Natural killer cell (primary cell): ENCODE measurements around the gene PUS1. TPM values are rescaled to one million over a fixed set of nuclear protein-coding genes. Genes with fewer than 3 reads are reported as not detected.
"Not testable (repeated sequence)": the region's sequence is repeated elsewhere in the genome, so short reads cannot be mapped to it uniquely, and the experiment has no call there.

ENCODE experiments used
- ATAC-seq, 3 donors: fragments of 150-1000 bp in 2 of 3; fragments of 200-7000 bp in 1 of 3; cut with Tn5 transposase; 1 replicate in 1 of 3; 2 replicates in 2 of 3; pipeline ENCODE4 v1.10.0; 2021; ENCODE audit warnings: mild to moderate bottlenecking in 2 of 3, moderate library complexity in 2 of 3
- DNase-seq, 2 donors: peaks; one replicate each; pipeline versions ENCODE4 v3.0.0 to v3.0.0-alpha.2; 2013 to 2021; ENCODE audit warnings: mixed read lengths in 1 of 2
- H3K27ac ChIP-seq: one replicate; pipeline ENCODE4 v1.5.1; 2013; ENCODE audit warnings: mild to moderate bottlenecking, low read length
- H3K27me3 ChIP-seq: one replicate; pipeline ENCODE4 v1.6.1; 2013; ENCODE audit warnings: low read length; ENCODE audit not compliant: control insufficient read depth, insufficient read depth
- H3K36me3 ChIP-seq: one replicate; pipeline ENCODE4 v1.6.1; 2013; ENCODE audit warnings: low read length; ENCODE audit not compliant: control insufficient read depth, insufficient read depth
- H3K4me1 ChIP-seq: one replicate; pipeline ENCODE4 v1.6.1; 2013; ENCODE audit warnings: low read length; ENCODE audit not compliant: control insufficient read depth, insufficient read depth
- H3K4me3 ChIP-seq: one replicate; pipeline ENCODE4 v1.5.1; 2013; ENCODE audit warnings: low read length
- H3K9me3 ChIP-seq: one replicate; pipeline ENCODE4 v1.6.1; 2013; ENCODE audit warnings: low read length; ENCODE audit not compliant: control insufficient read depth, insufficient read depth
- H3K27ac Mint-ChIP-seq, 2 donors: one replicate each; pipeline ENCODE4 v1.8.0; 2022; ENCODE audit warnings: mild to moderate bottlenecking in 2 of 2, mixed read lengths in 2 of 2, moderate library complexity in 1 of 2
- H3K27me3 Mint-ChIP-seq, 2 donors: one replicate each; pipeline ENCODE4 v1.8.0; 2022; ENCODE audit warnings: low read depth in 2 of 2, mixed read lengths in 2 of 2
- H3K36me3 Mint-ChIP-seq: one replicate; pipeline ENCODE4 v1.8.0; 2022; ENCODE audit warnings: mixed read lengths
- H3K4me1 Mint-ChIP-seq, 2 donors: one replicate each; pipeline ENCODE4 v1.8.0; 2022; ENCODE audit warnings: mixed read lengths in 2 of 2
- H3K4me3 Mint-ChIP-seq: one replicate; pipeline ENCODE4 v1.8.0; 2022; ENCODE audit warnings: mild to moderate bottlenecking, moderate library complexity, mixed read lengths
- H3K9me3 Mint-ChIP-seq, 2 donors: one replicate each; pipeline ENCODE4 v1.8.0; 2022; ENCODE audit warnings: mixed read lengths in 2 of 2
- WGBS: methylation state at CpG from one replicate; pipeline ENCODE4 v1.1.7; 2013; ENCODE audit warnings: missing lambda C conversion rate; ENCODE audit not compliant: insufficient coverage; 5-methylcytosine and 5-hydroxymethylcytosine counted together
- intact Hi-C: fragments of 100-400 bp; cut with micrococcal nuclease; formaldehyde crosslinking; loops from one replicate; pipeline ENCODE4 v1.14.2; 2022
- total RNA-seq, 4 donors: library from RNA; stranded (reverse); fragments of 120-200 nt in 1 of 4; gene quantifications; one replicate each; pipeline versions ENCODE4 v1.2.3 to v1.2.4, GENCODE V29; 2013 to 2022
- TF ChIP-seq, protein P1 (sequence below): fragments of 200-600 bp; IDR thresholded peaks from one replicate; pipeline ENCODE4 v1.8.0; 2022; ENCODE audit warnings: antibody characterized with exemption

The PUS1 gene
- 10 to 100 TPM; 16.9 to 21.9 (median 20.6) TPM for total RNA-seq
- total RNA-seq (2013): 18.6 TPM

DNA sequence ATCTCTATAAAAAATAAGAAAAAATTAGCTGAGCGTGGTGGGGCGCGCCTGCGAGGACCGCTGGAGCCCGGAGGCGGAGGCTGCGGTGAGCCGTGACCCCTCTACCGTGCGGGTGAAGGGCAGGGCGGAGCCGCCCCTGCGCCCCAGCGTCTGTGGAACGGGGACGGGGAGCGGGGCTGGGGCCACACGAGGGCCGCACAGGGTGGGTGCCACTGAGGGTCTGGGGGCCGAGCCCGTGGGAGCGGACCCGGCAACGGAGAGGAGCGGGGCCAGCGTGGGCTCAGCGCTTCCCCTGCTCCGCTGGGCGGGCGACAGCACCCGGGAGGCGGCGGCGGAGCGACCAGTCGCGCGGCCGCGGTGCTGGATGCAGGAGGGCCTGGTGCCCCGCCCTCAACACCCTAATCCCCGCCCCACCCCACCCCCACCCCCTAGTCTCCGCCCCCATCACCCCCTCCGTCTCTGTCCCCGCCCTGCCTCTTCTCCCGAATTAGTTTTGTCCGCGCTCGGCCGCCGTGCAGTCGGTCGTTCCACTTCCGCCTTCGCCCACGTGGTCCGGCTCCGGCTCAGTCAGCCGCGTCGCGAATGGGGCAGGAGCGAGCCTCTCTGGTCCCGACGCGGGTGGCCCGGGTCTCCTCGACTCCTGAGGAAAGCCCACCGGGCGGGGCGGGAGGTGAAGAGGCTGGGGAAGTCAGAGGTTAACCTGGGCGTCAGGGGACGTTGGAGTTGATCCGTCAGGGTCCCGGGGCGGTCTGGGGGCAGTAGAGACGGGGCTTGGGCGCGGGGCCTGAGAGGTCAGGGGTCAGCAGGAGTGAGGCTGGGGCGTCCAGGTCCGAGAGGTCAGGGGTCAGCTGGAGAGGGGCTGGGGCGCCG lies at the start of gene PUS1:
TSS of gene PUS1 (plus strand) at position 566 of the 870 bp plus-strand sequence. CDS start 447 bp downstream, outside the sequence.
- H3K36me3 Mint-ChIP-seq: no peaks in the 10 kb centered on the region
- ATAC-seq: peak; percentile 87 to 95 (median 90)
- H3K4me3 ChIP-seq: peak within 1 kb of the TSS; percentile 73
- H3K4me1 ChIP-seq: peaks cover 30% of the 10 kb centered on the region
- TF ChIP-seq, protein P1, sequence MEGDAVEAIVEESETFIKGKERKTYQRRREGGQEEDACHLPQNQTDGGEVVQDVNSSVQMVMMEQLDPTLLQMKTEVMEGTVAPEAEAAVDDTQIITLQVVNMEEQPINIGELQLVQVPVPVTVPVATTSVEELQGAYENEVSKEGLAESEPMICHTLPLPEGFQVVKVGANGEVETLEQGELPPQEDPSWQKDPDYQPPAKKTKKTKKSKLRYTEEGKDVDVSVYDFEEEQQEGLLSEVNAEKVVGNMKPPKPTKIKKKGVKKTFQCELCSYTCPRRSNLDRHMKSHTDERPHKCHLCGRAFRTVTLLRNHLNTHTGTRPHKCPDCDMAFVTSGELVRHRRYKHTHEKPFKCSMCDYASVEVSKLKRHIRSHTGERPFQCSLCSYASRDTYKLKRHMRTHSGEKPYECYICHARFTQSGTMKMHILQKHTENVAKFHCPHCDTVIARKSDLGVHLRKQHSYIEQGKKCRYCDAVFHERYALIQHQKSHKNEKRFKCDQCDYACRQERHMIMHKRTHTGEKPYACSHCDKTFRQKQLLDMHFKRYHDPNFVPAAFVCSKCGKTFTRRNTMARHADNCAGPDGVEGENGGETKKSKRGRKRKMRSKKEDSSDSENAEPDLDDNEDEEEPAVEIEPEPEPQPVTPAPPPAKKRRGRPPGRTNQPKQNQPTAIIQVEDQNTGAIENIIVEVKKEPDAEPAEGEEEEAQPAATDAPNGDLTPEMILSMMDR: no peak
- peaks cover 9 to 26% of the 10 kb centered on the region in 2 donors for H3K4me1 Mint-ChIP-seq
- peak; percentile 90 to 97 for DNase-seq
- H3K4me3 Mint-ChIP-seq: peak within 1 kb of the TSS; percentile 97
- peak within 1 kb of the TSS; percentile 43 for H3K27ac ChIP-seq
- H3K27ac Mint-ChIP-seq: peak within 1 kb of the TSS; percentile 83 to 95
- H3K9me3 ChIP-seq: no peaks in the 10 kb centered on the region
- H3K27me3 ChIP-seq: no peaks in the 10 kb centered on the region
- intact Hi-C loops: loop anchor here (1.0 kb wide), 2 partner anchors 20 to 33 kb away; partner anchors contain the start of gene EP400
- WGBS: under 1% methylated on average over 73 of the region's 84 CpGs
- no peaks in the 10 kb centered on the region for H3K9me3 Mint-ChIP-seq
- peaks cover 23% of the 10 kb centered on the region for H3K36me3 ChIP-seq
- H3K27me3 Mint-ChIP-seq: no peaks in the 10 kb centered on the region

DNA sequence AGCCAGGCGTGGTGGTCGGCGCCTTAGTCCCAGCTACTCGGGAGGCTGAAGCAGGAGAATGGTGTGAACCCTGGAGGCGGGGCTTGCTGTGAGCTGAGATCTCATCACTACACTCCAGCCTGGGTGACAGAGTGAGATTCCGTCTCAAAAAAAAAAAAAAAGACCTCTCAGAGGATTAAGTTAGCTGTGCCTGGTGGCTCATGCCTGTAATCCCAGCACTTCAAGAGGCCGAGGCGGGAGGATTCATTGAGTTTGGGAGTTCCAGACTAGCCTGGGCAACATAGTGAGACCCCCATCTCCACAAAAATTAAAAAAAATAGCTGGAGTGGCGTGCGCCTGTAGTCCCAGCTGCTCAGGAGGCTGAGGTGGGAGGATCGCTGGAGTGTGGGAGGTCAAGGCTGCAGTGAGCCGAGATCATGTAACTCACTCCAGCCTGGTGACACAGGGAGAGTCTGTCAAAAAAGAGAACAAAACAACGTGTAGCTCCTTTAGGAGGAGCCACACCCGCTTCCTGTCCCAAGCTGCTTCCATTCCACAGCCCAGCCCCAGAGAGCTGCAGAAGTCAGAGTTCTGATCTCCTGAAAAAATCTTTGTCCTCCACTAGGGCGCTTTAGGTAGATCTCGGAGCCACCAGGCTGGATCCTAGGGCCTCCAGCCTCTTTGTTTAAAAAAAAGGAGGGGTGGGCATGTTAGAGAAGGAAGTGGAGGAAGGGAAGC lies 46.1 kb upstream of the PUS1 start:
- H3K9me3 ChIP-seq: no peaks in the 10 kb centered on the region
- Mint-ChIP-seq H3K4me3 (no peak overlapping the region), H3K36me3 (no peaks in the 10 kb centered on the region), H3K9me3 (no peaks in the 10 kb centered on the region), H3K27me3 (peaks cover 3 to 6% of the 10 kb centered on the region in 2 donors), H3K4me1 (no peaks in the 10 kb centered on the region), H3K27ac (no peak overlapping the region)
- 86% methylated on average over 16 of the region's 16 CpGs for WGBS
- ATAC-seq (no peak), DNase-seq (no peak)
- H3K4me1 ChIP-seq: peaks cover 3% of the 10 kb centered on the region
- intact Hi-C loops: no loop called here
- no peaks in the 10 kb centered on the region for H3K36me3 ChIP-seq
- H3K4me3 ChIP-seq: no peak overlapping the region
- H3K27me3 ChIP-seq: no peaks in the 10 kb centered on the region
- TF ChIP-seq, protein P1: no peak
- no peak overlapping the region for H3K27ac ChIP-seq

DNA sequence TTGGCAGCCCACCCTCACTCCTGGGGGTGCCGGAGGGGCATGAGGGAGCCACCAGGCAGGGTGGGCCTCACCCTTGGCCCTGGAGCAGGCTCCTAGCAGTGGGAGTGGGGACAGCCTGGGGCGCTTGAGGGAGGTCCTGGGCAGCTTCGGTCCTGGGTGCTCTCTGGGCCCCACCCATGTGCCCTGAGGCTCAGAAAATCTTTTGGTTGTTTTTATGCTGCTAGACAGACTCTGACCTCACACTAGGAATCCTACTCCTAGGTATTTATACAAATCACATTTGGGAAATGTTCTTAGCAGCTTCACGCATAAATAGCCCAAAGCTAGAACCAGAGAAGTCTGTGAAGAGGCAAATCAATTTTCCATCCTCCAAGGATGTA lies 45.6 kb upstream of the PUS1 start:
- no peaks in the 10 kb centered on the region for H3K36me3 ChIP-seq
- WGBS: 91% methylated on average over 4 of the region's 4 CpGs
- intact Hi-C loops: no loop called here
- TF ChIP-seq, protein P1: no peak
- Mint-ChIP-seq H3K27me3 (peaks cover 3 to 5% of the 10 kb centered on the region in 2 donors), H3K27ac (no peak overlapping the region), H3K4me1 (no peaks in the 10 kb centered on the region), H3K4me3 (no peak overlapping the region), H3K9me3 (no peaks in the 10 kb centered on the region), H3K36me3 (no peaks in the 10 kb centered on the region)
- H3K4me1 ChIP-seq: peaks cover 3% of the 10 kb centered on the region
- H3K4me3 ChIP-seq: no peak overlapping the region
- H3K9me3 ChIP-seq: no peaks in the 10 kb centered on the region
- no peak overlapping the region for H3K27ac ChIP-seq
- no peaks in the 10 kb centered on the region for H3K27me3 ChIP-seq
- no peak for DNase-seq
- no peak for ATAC-seq

DNA sequence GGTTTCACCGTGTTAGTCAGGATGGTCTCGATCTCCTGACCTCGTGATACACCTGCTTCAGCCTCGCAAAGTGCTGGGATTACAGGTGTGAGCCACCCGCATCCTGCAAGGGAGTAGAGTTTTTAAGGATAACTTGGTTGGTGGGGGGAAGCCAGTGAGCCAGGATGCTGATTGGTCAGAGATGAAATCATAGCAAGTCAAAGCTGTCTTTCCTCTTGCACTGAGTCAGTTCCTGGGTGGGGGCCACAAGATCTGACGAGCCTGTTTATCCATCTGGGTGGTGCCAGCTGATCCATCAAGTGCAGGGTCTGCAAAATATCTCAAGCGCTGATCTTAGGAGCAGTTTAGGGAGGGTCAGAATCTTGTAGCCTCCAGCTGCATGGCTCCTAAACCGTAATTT lies 44.0 kb upstream of the PUS1 start:
- H3K4me1 Mint-ChIP-seq, H3K27ac ChIP-seq, ATAC-seq, H3K9me3 Mint-ChIP-seq, H3K4me3 ChIP-seq, H3K27me3 ChIP-seq, intact Hi-C loops, H3K27ac Mint-ChIP-seq, H3K9me3 ChIP-seq, H3K4me3 Mint-ChIP-seq, H3K4me1 ChIP-seq, H3K36me3 ChIP-seq, H3K36me3 Mint-ChIP-seq, DNase-seq: not testable (repeated sequence)
- 94% methylated on average over 8 of the region's 8 CpGs for WGBS
- peaks cover 5 to 16% of the 10 kb centered on the region in 2 donors for H3K27me3 Mint-ChIP-seq
